Osteoblast (primary cell): ENCODE measurements around the gene PRAMEF18. TPM values are rescaled to one million over a fixed set of nuclear protein-coding genes. Genes with fewer than 3 reads are reported as not detected.
"Not testable (repeated sequence)": the region's sequence is repeated elsewhere in the genome, so short reads cannot be mapped to it uniquely, and the experiment has no call there.

Source experiments
- DNase-seq: peaks from one replicate; pipeline ENCODE4 v3.0.0; 2011; ENCODE audit warnings: low spot score, mixed read lengths; ENCODE audit not compliant: insufficient read length; ENCODE audit errors: missing footprints
- H2AFZ ChIP-seq: 2 replicates; pipeline ENCODE4 v1.6.0; 2011; ENCODE audit warnings: mild to moderate bottlenecking, low read length
- H3K27ac ChIP-seq: 2 replicates; pipeline ENCODE4 v1.5.1; 2011; ENCODE audit warnings: mild to moderate bottlenecking, low read depth, low read length, moderate library complexity
- H3K27me3 ChIP-seq: 2 replicates; pipeline ENCODE4 v1.6.0; 2012; ENCODE audit warnings: mild to moderate bottlenecking, control low read depth, inconsistent platforms, low read length, moderate library complexity; ENCODE audit not compliant: insufficient read depth
- H3K36me3 ChIP-seq: 2 replicates; pipeline ENCODE4 v1.5.1; 2011; ENCODE audit warnings: mild to moderate bottlenecking, low read length, control low read depth, moderate library complexity; ENCODE audit not compliant: insufficient read depth
- H3K4me1 ChIP-seq: 2 replicates; pipeline ENCODE4 v1.5.1; 2011; ENCODE audit warnings: mild to moderate bottlenecking, low read length, control low read depth, moderate library complexity; ENCODE audit not compliant: insufficient read depth
- H3K4me2 ChIP-seq: 2 replicates; pipeline ENCODE4 v1.6.0; 2011; ENCODE audit warnings: mild to moderate bottlenecking, low read length; ENCODE audit not compliant: insufficient read depth
- H3K4me3 ChIP-seq: fragments of 200-600 bp; sonication (generic); 3 replicates; pipeline ENCODE4 v1.5.1; 2012; ENCODE audit warnings: mild to moderate bottlenecking, low read length, inconsistent platforms; ENCODE audit not compliant: insufficient read depth
- H3K79me2 ChIP-seq: 2 replicates; pipeline ENCODE4 v1.6.0; 2012; ENCODE audit warnings: mild to moderate bottlenecking, low read length, control low read depth, inconsistent platforms; ENCODE audit not compliant: insufficient read depth
- H3K9me3 ChIP-seq: 2 replicates; pipeline ENCODE4 v1.5.1; 2011; ENCODE audit warnings: low read depth, low read length, control low read depth
- H4K20me1 ChIP-seq: 2 replicates; pipeline ENCODE4 v1.6.0; 2012; ENCODE audit warnings: mild to moderate bottlenecking, low read length, control low read depth; ENCODE audit not compliant: insufficient read depth
- total RNA-seq: library from RNA; depleted of rRNA; stranded (reverse); fragments of >200 nt; gene quantifications from 2 replicates; pipeline ENCODE4 v1.2.3, GENCODE V29; 2012

The PRAMEF18 gene
- total RNA-seq, 1 donor: not detected

- not testable (repeated sequence) for H3K9me3 ChIP-seq, H3K4me3 ChIP-seq, H3K4me2 ChIP-seq, DNase-seq, H3K36me3 ChIP-seq, H3K79me2 ChIP-seq, H3K4me1 ChIP-seq, H3K27ac ChIP-seq, H2AFZ ChIP-seq, H4K20me1 ChIP-seq, H3K27me3 ChIP-seq
These were observed 11.6 kb upstream of the PRAMEF18 start for GRCh38 chr1:13237572-13237971.

- H3K4me1 ChIP-seq, H3K4me2 ChIP-seq, H3K4me3 ChIP-seq, H3K27me3 ChIP-seq, H4K20me1 ChIP-seq, DNase-seq, H3K9me3 ChIP-seq, H2AFZ ChIP-seq, H3K27ac ChIP-seq, H3K79me2 ChIP-seq, H3K36me3 ChIP-seq: not testable (repeated sequence)
These were observed 8.1 kb upstream of the PRAMEF18 start for GRCh38 chr1:13234057-13234456.

- H3K4me1 ChIP-seq, H4K20me1 ChIP-seq, H3K9me3 ChIP-seq, H3K36me3 ChIP-seq, H3K4me3 ChIP-seq, H3K27ac ChIP-seq, H3K79me2 ChIP-seq, H2AFZ ChIP-seq, DNase-seq, H3K4me2 ChIP-seq, H3K27me3 ChIP-seq: not testable (repeated sequence)
These were observed 6.1 kb upstream of the PRAMEF18 start for GRCh38 chr1:13232056-13232455.

GRCh38 chr1:13231061-13231750 lies 5.3 kb upstream of the PRAMEF18 start:
- H3K4me3 ChIP-seq, H3K79me2 ChIP-seq, H3K9me3 ChIP-seq, H3K27ac ChIP-seq, H3K36me3 ChIP-seq, H3K4me1 ChIP-seq, H4K20me1 ChIP-seq, H2AFZ ChIP-seq, H3K4me2 ChIP-seq, H3K27me3 ChIP-seq: not testable (repeated sequence)
- peak; percentile 38 for DNase-seq

- H3K4me3 ChIP-seq, H2AFZ ChIP-seq, H3K4me1 ChIP-seq, H3K9me3 ChIP-seq, H3K27ac ChIP-seq, H4K20me1 ChIP-seq, H3K79me2 ChIP-seq, H3K4me2 ChIP-seq, H3K36me3 ChIP-seq, DNase-seq, H3K27me3 ChIP-seq: not testable (repeated sequence)
These were observed 4.6 kb upstream of the PRAMEF18 start for GRCh38 chr1:13230601-13231000.

- H3K27me3 ChIP-seq, H3K36me3 ChIP-seq, H3K4me3 ChIP-seq, H4K20me1 ChIP-seq, H3K9me3 ChIP-seq, H2AFZ ChIP-seq, H3K4me1 ChIP-seq, H3K79me2 ChIP-seq, H3K27ac ChIP-seq, H3K4me2 ChIP-seq, DNase-seq: not testable (repeated sequence)
These were observed 4.1 kb upstream of the PRAMEF18 start for GRCh38 chr1:13230096-13230495.
